ENCODE results near the gene SLC13A1.

Gene SLC13A1

DNA sequence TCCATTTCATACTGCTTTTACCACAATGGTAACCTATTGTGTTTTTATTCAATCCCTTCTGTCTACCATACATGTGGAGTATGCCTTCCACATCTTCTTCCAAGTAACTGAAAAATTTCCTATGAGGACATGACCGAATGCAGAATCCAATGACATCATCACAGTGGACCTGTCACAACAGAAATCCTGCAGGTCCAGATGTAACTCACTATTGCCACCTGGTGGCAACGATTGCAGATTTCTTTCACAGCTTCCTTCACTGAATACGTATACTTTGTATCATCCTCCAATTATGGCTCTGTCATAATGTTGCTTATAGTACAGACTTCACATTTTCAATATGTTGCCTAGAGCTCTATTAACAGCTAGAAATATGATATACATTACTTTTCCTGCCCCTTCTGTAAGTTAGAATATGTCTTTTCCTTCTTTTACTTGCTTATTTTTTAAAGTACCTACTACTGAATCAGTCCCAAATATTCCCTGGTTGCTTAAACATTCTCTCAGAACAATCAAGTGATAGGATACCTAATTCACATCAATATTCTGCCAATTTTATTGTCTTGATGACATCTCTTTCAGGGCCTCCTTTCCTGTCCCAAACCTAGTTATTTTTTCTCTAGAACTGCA is 45.4 kb downstream of the SLC13A1 start:
- DNase-seq, result peak; percentile 54
- peak; percentile 76 for ATAC-seq (ENCODE audit: insufficient read depth, low read depth)
- H3K27ac ChIP-seq (ENCODE audit: low read length), result no peak overlapping the region
- no peaks in the 10 kb centered on the region for H3K36me3 ChIP-seq (ENCODE audit: insufficient read depth, low read length)
- H4K20me1 ChIP-seq (ENCODE audit: insufficient read depth, low read length), result no peaks in the 10 kb centered on the region
- no peak overlapping the region for H2AFZ ChIP-seq (ENCODE audit: low read depth, low read length)
- no peak overlapping the region for H3K4me3 ChIP-seq (ENCODE audit: low read depth in 1 of 2, low read length in 2 of 2)
- TF ChIP-seq EZH2 (IDR thresholded peaks at IDR 0.05; ENCODE audit: borderline replicate concordance, low read depth, low read length, severe bottlenecking) (no peak), CTCF (IDR thresholded peaks at IDR 0.05; ENCODE audit: borderline replicate concordance, extremely low read depth, low read length, poor library complexity, severe bottlenecking) (peak; percentile 83)
- no peak overlapping the region for H3K9ac ChIP-seq (ENCODE audit: low read depth, low read length)
- no peaks in the 10 kb centered on the region for H3K9me3 ChIP-seq (ENCODE audit: insufficient read depth, low read length, severe bottlenecking)
- H3K79me2 ChIP-seq (ENCODE audit: insufficient read depth, low read length), result no peaks in the 10 kb centered on the region
- no peaks in the 10 kb centered on the region for H3K27me3 ChIP-seq (ENCODE audit: insufficient read depth, low read length, poor library complexity)
- no peaks in the 10 kb centered on the region for H3K4me1 ChIP-seq (ENCODE audit: insufficient read depth, low read length)
- no peak overlapping the region for H3K4me2 ChIP-seq (ENCODE audit: insufficient read depth, low read length)

DNA sequence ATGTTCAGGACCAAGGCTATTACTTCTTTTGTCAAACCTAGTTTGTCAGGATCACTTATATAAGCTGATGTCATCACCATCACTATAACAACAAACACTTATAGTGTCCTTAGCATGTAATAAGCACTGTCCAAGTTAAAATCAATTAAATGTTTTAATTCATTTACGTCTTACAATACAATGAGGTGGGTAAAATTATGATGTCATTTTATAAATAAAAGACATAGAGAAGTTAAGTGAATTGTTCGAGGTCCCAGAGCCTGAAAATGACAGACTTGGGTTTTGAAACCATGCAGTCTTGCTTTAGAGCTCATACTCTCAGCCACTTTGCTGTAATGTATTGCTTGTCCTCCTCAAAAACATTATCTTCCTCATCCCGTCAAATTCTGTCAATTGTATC is 48.3 kb downstream of the SLC13A1 start:
- Histone ChIP-seq H3K9me3 (ENCODE audit: insufficient read depth, low read length, severe bottlenecking) (no peaks in the 10 kb centered on the region), H2AFZ (ENCODE audit: low read depth, low read length) (no peak overlapping the region), H3K36me3 (ENCODE audit: insufficient read depth, low read length) (no peaks in the 10 kb centered on the region), H3K27me3 (ENCODE audit: insufficient read depth, low read length, poor library complexity) (no peaks in the 10 kb centered on the region), H3K9ac (ENCODE audit: low read depth, low read length) (no peak overlapping the region), H3K79me2 (ENCODE audit: insufficient read depth, low read length) (no peaks in the 10 kb centered on the region), H3K27ac (ENCODE audit: low read length) (no peak overlapping the region), H3K4me3 (ENCODE audit: low read depth in 1 of 2, low read length in 2 of 2) (no peak overlapping the region), H3K4me1 (ENCODE audit: insufficient read depth, low read length) (no peaks in the 10 kb centered on the region), H3K4me2 (ENCODE audit: insufficient read depth, low read length) (no peak overlapping the region), H4K20me1 (ENCODE audit: insufficient read depth, low read length) (no peaks in the 10 kb centered on the region)
- TF ChIP-seq CTCF (IDR thresholded peaks at IDR 0.05; ENCODE audit: borderline replicate concordance, extremely low read depth, low read length, poor library complexity, severe bottlenecking) (no peak), EZH2 (IDR thresholded peaks at IDR 0.05; ENCODE audit: borderline replicate concordance, low read depth, low read length, severe bottlenecking) (no peak)
- ATAC-seq (ENCODE audit: insufficient read depth, low read depth), result no peak
- DNase-seq, result no peak

GRCh38 chr7:123148813-123149212 is 51.0 kb downstream of the SLC13A1 start:
- Histone ChIP-seq H3K36me3 (ENCODE audit: insufficient read depth, low read length) (no peaks in the 10 kb centered on the region), H3K79me2 (ENCODE audit: insufficient read depth, low read length) (no peaks in the 10 kb centered on the region), H3K4me1 (ENCODE audit: insufficient read depth, low read length) (no peaks in the 10 kb centered on the region), H3K4me3 (ENCODE audit: low read depth in 1 of 2, low read length in 2 of 2) (no peak overlapping the region), H2AFZ (ENCODE audit: low read depth, low read length) (no peak overlapping the region), H3K4me2 (ENCODE audit: insufficient read depth, low read length) (no peak overlapping the region), H3K9me3 (ENCODE audit: insufficient read depth, low read length, severe bottlenecking) (no peaks in the 10 kb centered on the region), H3K27me3 (ENCODE audit: insufficient read depth, low read length, poor library complexity) (no peaks in the 10 kb centered on the region), H4K20me1 (ENCODE audit: insufficient read depth, low read length) (no peaks in the 10 kb centered on the region), H3K9ac (ENCODE audit: low read depth, low read length) (no peak overlapping the region), H3K27ac (ENCODE audit: low read length) (no peak overlapping the region)
- no peak for TF ChIP-seq EZH2 (IDR thresholded peaks at IDR 0.05; ENCODE audit: borderline replicate concordance, low read depth, low read length, severe bottlenecking)
- no peak for TF ChIP-seq CTCF (IDR thresholded peaks at IDR 0.05; ENCODE audit: borderline replicate concordance, extremely low read depth, low read length, poor library complexity, severe bottlenecking)
- no peak for ATAC-seq (ENCODE audit: insufficient read depth, low read depth)
- DNase-seq, result no peak

All from DND-41 (cell line).